NCI-H1092 treated with DMSO at 0.1 percent for 48 hours (cell line): ENCODE results near the gene FLAD1.

Source experiments
- DNase-seq: peaks from one replicate; lab custom pipeline; 2025; lab: John Stamatoyannopoulos, UW

FLAD1 gene

DNA sequence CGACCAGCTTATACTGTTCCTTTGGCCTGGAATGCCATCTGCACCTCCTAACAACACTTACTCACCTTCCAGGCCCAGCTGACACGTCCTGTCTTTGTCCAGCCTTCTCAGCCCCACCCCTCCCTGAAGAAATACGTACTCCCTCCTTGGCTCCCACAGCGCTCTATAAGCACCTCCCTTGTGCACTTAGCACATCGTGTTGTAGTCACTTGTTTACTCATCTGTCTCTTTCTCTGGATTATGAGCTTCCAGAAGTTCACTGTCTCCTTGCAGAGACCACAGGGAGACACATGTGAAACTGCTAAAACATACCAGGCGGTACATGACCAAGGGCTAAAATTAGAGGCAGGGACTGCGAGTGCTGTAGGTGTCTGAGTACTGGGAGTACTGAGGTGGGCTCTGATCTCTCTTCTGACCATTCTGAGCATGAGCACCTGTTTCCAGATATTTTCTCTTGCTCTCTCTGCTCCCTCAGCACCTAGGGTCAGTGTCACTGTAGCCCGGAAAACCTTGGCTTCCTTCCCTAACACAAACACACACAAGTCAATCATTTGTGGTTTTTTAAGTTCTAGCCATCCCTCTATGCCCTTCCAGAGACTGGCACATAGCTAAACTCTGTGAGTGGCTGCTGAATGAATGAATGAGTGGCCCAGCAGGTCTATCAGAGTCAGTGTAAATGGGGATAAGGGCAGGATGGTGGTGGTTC is 55.6 kb downstream of the FLAD1 start:
- no peak for DNase-seq

DNA sequence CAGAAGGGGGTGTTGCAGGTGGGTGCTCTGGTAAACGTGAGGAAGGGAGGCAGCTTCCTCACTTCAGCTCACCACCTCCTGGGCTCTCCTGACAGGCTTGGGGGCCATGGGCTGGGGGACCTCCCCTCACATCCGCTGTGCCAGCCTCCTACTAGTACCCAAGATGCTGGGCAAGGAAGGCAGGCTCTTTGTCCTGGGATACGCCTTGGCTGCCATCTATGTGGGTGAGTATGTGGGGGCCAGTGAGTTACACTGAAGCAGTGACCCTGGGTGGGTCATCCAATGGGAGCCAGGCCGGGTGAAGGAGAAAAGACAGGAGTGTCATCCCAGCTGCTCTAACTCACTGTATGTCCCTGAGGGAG is 56.1 kb downstream of the FLAD1 start:
- DNase-seq, result no peak

DNA sequence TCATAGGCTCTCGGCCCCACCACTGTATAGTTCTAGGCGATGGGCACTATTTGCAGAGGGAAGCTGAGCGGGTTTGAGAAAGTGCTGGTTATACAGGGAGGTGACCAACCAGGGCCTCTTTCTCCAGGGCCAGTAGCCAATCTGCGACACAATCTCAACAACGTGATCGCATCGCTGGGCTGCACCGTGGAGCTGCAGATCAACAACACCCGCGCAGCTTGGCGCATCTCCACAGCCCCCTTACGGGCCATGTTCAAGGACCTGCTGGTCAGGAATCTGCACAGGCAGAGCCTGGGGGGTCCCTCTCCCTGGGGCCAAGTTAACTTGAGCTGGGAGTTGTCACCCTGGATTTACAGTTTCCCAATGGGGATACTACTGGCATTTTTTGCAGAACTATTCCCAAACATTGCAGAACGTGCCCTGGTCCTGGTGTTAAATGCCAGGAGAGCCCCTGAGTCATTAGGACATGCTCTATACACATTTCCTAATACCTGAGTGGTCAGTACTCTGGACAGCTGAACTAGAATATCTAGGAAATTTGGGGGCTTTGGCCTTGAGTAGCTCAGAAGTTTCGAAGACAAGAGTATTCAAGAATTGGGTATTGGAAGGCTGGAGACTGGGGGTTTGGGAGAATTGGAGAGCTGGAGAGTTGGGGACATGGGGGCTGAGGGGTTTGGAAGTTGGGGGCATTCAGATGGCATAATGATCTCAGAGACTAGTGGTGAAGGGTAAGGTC is 57.4 kb downstream of the FLAD1 start:
- DNase-seq, result no peak
